ENCODE measurements around the gene FNTB. TPM values are rescaled to one million over a fixed set of nuclear protein-coding genes. Genes with fewer than 3 reads are reported as not detected.
A peak's percentile ranks its signal among the peaks of the same experiment; 100 is the strongest.

The FNTB gene
- total RNA-seq, 1 experiment from 2014 or later: 20.7 TPM

GRCh38 chr14:64963611-64964010 lies 23.1 kb upstream of the FNTB start:
- Histone ChIP-seq H2BK20ac (ENCODE audit: low read depth, low read length, poor library complexity, severe bottlenecking) (no peak overlapping the region), H3K27me3 (ENCODE audit: insufficient read depth, low read length) (no peaks in the 10 kb centered on the region), H2AFZ (ENCODE audit: low read length) (no peak overlapping the region), H2BK12ac (ENCODE audit: insufficient read length, low read depth, low read length) (no peak overlapping the region), H3K4me2 (ENCODE audit: insufficient read depth, insufficient read length, low read length) (no peak overlapping the region), H3T11ph (ENCODE audit: low read length) (no peak overlapping the region), H3K56ac (ENCODE audit: insufficient read length, low read depth, low read length) (no peak overlapping the region), H2BK15ac (ENCODE audit: low read depth, low read length) (no peak overlapping the region), H3K27ac (ENCODE audit: insufficient read length, low read depth, low read length) (no peak overlapping the region), H3K23ac (ENCODE audit: insufficient read length, low read depth, low read length) (no peak overlapping the region), H3K18ac (ENCODE audit: insufficient read length, low read depth, low read length) (no peak overlapping the region), H3K79me1 (ENCODE audit: insufficient read depth, low read depth, low read length, poor library complexity, severe bottlenecking) (no peaks in the 10 kb centered on the region), H3K4me1 (ENCODE audit: insufficient read depth, low read length) (peaks cover 9% of the 10 kb centered on the region; the same call in 1 of the 2 replicates), H3K23me2 (ENCODE audit: insufficient read length, low read depth, low read length, poor library complexity, severe bottlenecking) (no peaks in the 10 kb centered on the region), H3K9ac (ENCODE audit: extremely low read depth, insufficient read length, low read length) (no peak overlapping the region), H2BK120ac (ENCODE audit: low read depth, low read length, poor library complexity, severe bottlenecking) (no peak overlapping the region), H3K9me3 (ENCODE audit: control insufficient read depth, low read depth, low read length) (no peaks in the 10 kb centered on the region), H3K79me2 (ENCODE audit: insufficient read depth, low read length) (no peaks in the 10 kb centered on the region; the same call in 1 of the 2 replicates), H4K8ac (replicated peaks; ENCODE audit: insufficient read length, low read depth, low read length) (no peak overlapping the region), H2AK5ac (ENCODE audit: insufficient read length, low read length) (no peak overlapping the region), H4K5ac (ENCODE audit: insufficient read length, low read depth, low read length) (no peak overlapping the region), H3K4ac (ENCODE audit: low read depth, low read length) (no peak overlapping the region), H2BK5ac (ENCODE audit: insufficient read length, low read length) (no peak overlapping the region), H4K20me1 (ENCODE audit: control insufficient read depth, insufficient read depth, insufficient read length) (no peaks in the 10 kb centered on the region), H3K14ac (ENCODE audit: insufficient read depth, low read length) (no peak overlapping the region), H4K91ac (ENCODE audit: insufficient read length, low read depth, low read length) (no peak overlapping the region)
- no peaks in the 10 kb centered on the region for H3K9me3 Mint-ChIP-seq
- WGBS (ENCODE audit: extremely low coverage, insufficient read length, low lambda C conversion rate): no CpG with 5 or more reads among the region's 1 CpG
- no peak for DNase-seq
- no peak overlapping the region for H3K4me3 Mint-ChIP-seq
- H3K4me1 Mint-ChIP-seq: peaks cover 35 to 36% of the 10 kb centered on the region in 2 experiments
- peak; percentile 34; the same call in 2 of the 3 replicates for TF ChIP-seq CTCF (conservative IDR thresholded peaks at IDR 0.05)
- H3K27ac Mint-ChIP-seq: no peak overlapping the region; a peak in 1 of 7 replicates
- no peaks in the 10 kb centered on the region for H3K27me3 Mint-ChIP-seq (ENCODE audit: low read depth)
- H3K36me3 Mint-ChIP-seq (ENCODE audit: insufficient read depth in 1 of 3, low read depth in 3 of 3): peaks cover 19 to 25% (median 24%) of the 10 kb centered on the region in 3 experiments; a peak in 6 of 7 replicates

All from H9 (cell line).